H1 (cell line): ENCODE measurements around the gene SSX2IP. TPM values are rescaled to one million over a fixed set of nuclear protein-coding genes. Genes with fewer than 3 reads are reported as not detected.

Experiments
- polyA plus RNA-seq, 7 experiments: library from polyadenylated mRNA; depleted of rRNA in 3 of 7; stranded (reverse) in 5 of 7; unstranded in 2 of 7; fragments of >200 nt in 5 of 7; fragments of 200-250 nt in 2 of 7; gene quantifications; 1 replicate in 5 of 7; 2 replicates in 1 of 7; 4 replicates in 1 of 7; pipeline versions ENCODE4 v1.2.1 to v1.2.3, GENCODE V29; 2011 to 2013; ENCODE audit warnings: missing spikeins in 2 of 7, mixed read lengths in 2 of 7
- total RNA-seq: library from RNA; stranded (reverse); fragmentation: NEBNext Ultra II Directional; extraction: Animal tissue kit (Norgen Biotek cat#: 25700); gene quantifications from 2 replicates; pipeline ENCODE4 v1.2.1, GENCODE V29; 2021

SSX2IP gene
- total and polyA plus RNA-seq, 2 of the 8 experiments (the other 6 are each of a cell fraction or from before 2014, with no cell fraction given): 4.0 to 31.3 TPM

Other genes starting within 250 kb of the SSX2IP start
- 41.8 and 42.4 TPM in 2 replicates for gene RPF1, start 211.2 kb downstream of the SSX2IP start, total RNA-seq
- gene RPF1, start 211.2 kb downstream of the SSX2IP start, polyA plus RNA-seq (2011; rRNA removed): 10.4 and 18.7 TPM in 2 replicates
- 1.1 TPM in 2 replicates for gene SPATA1, start 184.1 kb downstream of the SSX2IP start, total RNA-seq
- gene SPATA1, start 184.1 kb downstream of the SSX2IP start, polyA plus RNA-seq (2011; rRNA removed): 0.51 TPM in 1 of 2 replicates, not detected in the other
- gene GNG5, start 183.9 kb downstream of the SSX2IP start, total RNA-seq: 94.0 and 109 TPM in 2 replicates
- 89.8 and 104 TPM in 2 replicates for gene GNG5, start 183.9 kb downstream of the SSX2IP start, polyA plus RNA-seq (2011; rRNA removed)
- gene CTBS, start 116.0 kb downstream of the SSX2IP start, total RNA-seq: 4.1 and 4.5 TPM in 2 replicates
- gene CTBS, start 116.0 kb downstream of the SSX2IP start, polyA plus RNA-seq (2011; rRNA removed): 2.1 and 3.3 TPM in 2 replicates
- 25.4 and 26.8 TPM in 2 replicates for gene LPAR3, start 202.7 kb upstream of the SSX2IP start, total RNA-seq
- 17.1 TPM in 2 replicates for gene LPAR3, start 202.7 kb upstream of the SSX2IP start, polyA plus RNA-seq (2011; rRNA removed)